Gastroesophageal sphincter (tissue), 4 donors: ENCODE data around the gene DNALI1. TPM values are rescaled to one million over a fixed set of nuclear protein-coding genes. Genes with fewer than 3 reads are reported as not detected.
A peak's percentile ranks its signal among the peaks of the same experiment; 100 is the strongest.
"Not testable (repeated sequence)": the region's sequence is repeated elsewhere in the genome, so short reads cannot be mapped to it uniquely, and the experiment has no call there.

Source experiments
- ATAC-seq: fragments of 150-250 bp; one replicate; pipeline ENCODE4 v1.9.1; 2016; ENCODE audit warnings: mild to moderate bottlenecking, moderate library complexity
- H3K27ac ChIP-seq, 4 donors: fragments of 200-600 bp; sonication (generic) in 3 of 4; 1 replicate in 3 of 4; 2 replicates in 1 of 4; pipeline ENCODE4 v1.5.1; 2016 to 2019
- H3K27me3 ChIP-seq: fragments of 200-600 bp; sonication (generic); one replicate; pipeline ENCODE4 v1.5.1; 2019
- H3K36me3 ChIP-seq, 2 donors: fragments of 200-600 bp; sonication (generic); one replicate each; pipeline ENCODE4 v1.5.1; 2019; ENCODE audit warnings: control low read depth in 1 of 2
- H3K4me1 ChIP-seq, 3 donors: fragments of 200-600 bp; sonication (generic); 1 replicate in 2 of 3; 2 replicates in 1 of 3; pipeline ENCODE4 v1.5.1; 2016 to 2019; ENCODE audit warnings: control low read depth in 2 of 3
- H3K4me3 ChIP-seq, 2 donors: fragments of 200-600 bp; sonication (generic); one replicate each; pipeline ENCODE4 v1.5.1; 2019; ENCODE audit warnings: mild to moderate bottlenecking in 1 of 2, moderate library complexity in 1 of 2
- H3K9me3 ChIP-seq, 3 donors: fragments of 200-600 bp; sonication (generic); one replicate each; pipeline ENCODE4 v1.5.1; 2017 to 2019; ENCODE audit warnings: control low read depth in 2 of 3
- EP300 ChIP-seq: sonication (generic); formaldehyde crosslinking; IDR thresholded peaks from one replicate; pipeline ENCODE4 v1.6.1; 2017; ENCODE audit warnings: antibody characterized with exemption, mild to moderate bottlenecking
- POLR2A ChIP-seq, 2 donors: fragments of 450-650 bp; IDR thresholded peaks; one replicate each; pipeline ENCODE4 v1.6.1; 2017; ENCODE audit warnings: antibody characterized with exemption in 2 of 2, mild to moderate bottlenecking in 2 of 2, moderate library complexity in 1 of 2
- POLR2AphosphoS5 ChIP-seq: sonication (generic); formaldehyde crosslinking; IDR thresholded peaks from one replicate; pipeline ENCODE4 v1.6.1; 2017; ENCODE audit warnings: antibody characterized with exemption
- WGBS, 2 donors: methylation state at CpG; one replicate each; pipeline ENCODE4 v1.1.5; 2018; ENCODE audit warnings: low coverage in 1 of 2; 5-methylcytosine and 5-hydroxymethylcytosine counted together
- total RNA-seq, 4 donors: library from RNA; depleted of rRNA; stranded (reverse); fragments of >200 nt; gene quantifications; one replicate each; pipeline ENCODE4 v1.1.0, GENCODE V29; 2016
- TF ChIP-seq, protein P1 (sequence below), 4 experiments: fragments of 200-600 bp in 2 of 4; fragments of 450-650 bp in 2 of 4; sonication (generic) in 1 of 4; IDR thresholded peaks; one replicate each; pipeline ENCODE4 v1.5.1; 2017 to 2019; ENCODE audit warnings: antibody characterized with exemption in 4 of 4, mild to moderate bottlenecking in 2 of 4, moderate library complexity in 2 of 4

The DNALI1 gene
- total RNA-seq, 4 donors from 2014 or later, result 10.2 to 15.7 (median 12.6) TPM

DNA sequence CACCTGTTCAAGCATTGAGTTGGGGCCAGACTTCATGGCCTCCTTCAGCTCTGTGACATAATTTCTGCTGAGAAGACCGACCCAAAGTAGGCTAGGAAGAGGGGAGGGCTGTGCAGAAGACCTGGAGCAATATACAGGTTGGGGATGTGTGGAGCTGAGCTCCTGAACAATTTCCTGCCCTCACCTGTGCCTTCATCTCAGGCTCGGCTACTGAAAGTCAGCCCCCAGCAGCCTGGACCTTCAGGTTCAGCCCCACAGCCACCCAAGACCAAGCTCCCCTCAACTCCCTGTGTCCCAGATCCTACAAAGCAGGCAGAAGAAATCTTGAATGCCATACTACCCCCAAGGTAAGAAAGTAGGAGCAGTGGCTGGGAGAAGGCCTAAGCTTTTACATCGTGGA lies 662 bp downstream of the DNALI1 start:
- H3K9me3 ChIP-seq, result no peaks in the 10 kb centered on the region
- H3K4me3 ChIP-seq, result peak overlapping the region in 1 of 2 donors; percentile 50
- peaks cover 0 to 29% of the 10 kb centered on the region in 2 donors for H3K36me3 ChIP-seq
- peak overlapping the region in 3 of 4 donors; percentile 58 to 77 (median 65) for H3K27ac ChIP-seq
- peaks cover 0 to 37% (median 19%) of the 10 kb centered on the region in 3 donors for H3K4me1 ChIP-seq
- no peaks in the 10 kb centered on the region for H3K27me3 ChIP-seq
- no peak for ATAC-seq
- WGBS, 2 donors, result 66 to 70% methylated on average over 2 of the region's 3 CpGs
- no peak for TF ChIP-seq EP300

DNA sequence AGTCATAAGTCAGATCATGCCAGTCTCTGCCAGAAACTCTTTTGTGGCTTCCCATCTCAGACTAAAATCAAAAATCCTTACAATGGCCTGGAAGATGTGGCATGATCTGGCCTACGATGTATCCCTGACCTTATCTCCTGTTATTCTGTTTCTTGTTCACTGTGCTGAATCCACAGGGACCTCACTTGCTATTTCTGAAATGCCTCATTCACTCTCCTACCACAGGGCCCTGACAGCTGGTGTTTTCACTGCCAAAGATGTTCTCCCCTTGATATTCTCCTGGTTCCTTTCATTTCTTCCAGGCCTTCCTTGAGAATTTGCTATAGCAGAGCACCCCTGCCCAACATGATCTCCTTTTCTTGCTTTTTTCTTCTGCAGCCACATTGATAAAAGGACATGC lies 1.7 kb downstream of the DNALI1 start:
- 82 to 86% methylated on average over 1 of the region's 1 CpG for WGBS, 2 donors
- TF ChIP-seq, protein P1, sequence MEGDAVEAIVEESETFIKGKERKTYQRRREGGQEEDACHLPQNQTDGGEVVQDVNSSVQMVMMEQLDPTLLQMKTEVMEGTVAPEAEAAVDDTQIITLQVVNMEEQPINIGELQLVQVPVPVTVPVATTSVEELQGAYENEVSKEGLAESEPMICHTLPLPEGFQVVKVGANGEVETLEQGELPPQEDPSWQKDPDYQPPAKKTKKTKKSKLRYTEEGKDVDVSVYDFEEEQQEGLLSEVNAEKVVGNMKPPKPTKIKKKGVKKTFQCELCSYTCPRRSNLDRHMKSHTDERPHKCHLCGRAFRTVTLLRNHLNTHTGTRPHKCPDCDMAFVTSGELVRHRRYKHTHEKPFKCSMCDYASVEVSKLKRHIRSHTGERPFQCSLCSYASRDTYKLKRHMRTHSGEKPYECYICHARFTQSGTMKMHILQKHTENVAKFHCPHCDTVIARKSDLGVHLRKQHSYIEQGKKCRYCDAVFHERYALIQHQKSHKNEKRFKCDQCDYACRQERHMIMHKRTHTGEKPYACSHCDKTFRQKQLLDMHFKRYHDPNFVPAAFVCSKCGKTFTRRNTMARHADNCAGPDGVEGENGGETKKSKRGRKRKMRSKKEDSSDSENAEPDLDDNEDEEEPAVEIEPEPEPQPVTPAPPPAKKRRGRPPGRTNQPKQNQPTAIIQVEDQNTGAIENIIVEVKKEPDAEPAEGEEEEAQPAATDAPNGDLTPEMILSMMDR (IDR thresholded peaks at IDR 0.05), result no peak
- TF ChIP-seq POLR2A (IDR thresholded peaks at IDR 0.05) (no peak), POLR2AphosphoS5 (no peak), EP300 (no peak)

DNA sequence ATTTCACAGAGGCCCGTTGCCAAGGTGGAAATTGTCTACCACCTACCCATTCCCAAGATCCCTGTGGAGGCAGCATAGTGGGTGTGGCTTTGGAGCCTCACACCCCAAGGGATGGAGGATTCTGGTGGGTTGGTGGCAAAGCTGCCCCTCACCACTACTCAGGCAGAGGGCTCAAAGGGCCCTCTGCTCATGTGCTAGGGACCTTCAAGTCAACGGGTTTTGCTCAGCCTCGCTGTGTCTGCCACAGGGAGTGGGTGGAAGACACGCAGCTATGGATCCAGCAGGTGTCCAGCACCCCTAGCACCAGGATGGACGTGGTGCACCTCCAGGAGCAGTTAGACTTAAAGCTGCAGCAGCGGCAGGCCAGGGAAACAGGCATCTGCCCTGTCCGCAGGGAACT lies 2.3 kb downstream of the DNALI1 start:
- no peak for TF ChIP-seq POLR2A (IDR thresholded peaks at IDR 0.05)
- no peak for TF ChIP-seq EP300
- TF ChIP-seq POLR2AphosphoS5, result no peak
- TF ChIP-seq, protein P1 (IDR thresholded peaks at IDR 0.05), result no peak
- Histone ChIP-seq H3K27me3 (no peaks in the 10 kb centered on the region), H3K36me3 (peaks cover 0 to 42% of the 10 kb centered on the region in 2 donors), H3K4me3 (no peak overlapping the region), H3K4me1 (peaks cover 0 to 24% (median 11%) of the 10 kb centered on the region in 3 donors), H3K9me3 (no peaks in the 10 kb centered on the region), H3K27ac (no peak overlapping the region)
- ATAC-seq, result no peak
- 83 to 92% methylated on average over 1 to 2 of the region's 7 CpGs for WGBS, 2 donors

More for the DNA sequence above, 1.7 kb downstream of the DNALI1 start:
- no peak overlapping the region for H3K4me3 ChIP-seq
- H3K9me3 ChIP-seq, result no peaks in the 10 kb centered on the region
- H3K4me1 ChIP-seq, result peaks cover 0 to 26% (median 11%) of the 10 kb centered on the region in 3 donors
- no peak for ATAC-seq
- no peaks in the 10 kb centered on the region for H3K27me3 ChIP-seq
- H3K36me3 ChIP-seq, result peaks cover 0 to 37% of the 10 kb centered on the region in 2 donors
- H3K27ac ChIP-seq, result no peak overlapping the region

DNA sequence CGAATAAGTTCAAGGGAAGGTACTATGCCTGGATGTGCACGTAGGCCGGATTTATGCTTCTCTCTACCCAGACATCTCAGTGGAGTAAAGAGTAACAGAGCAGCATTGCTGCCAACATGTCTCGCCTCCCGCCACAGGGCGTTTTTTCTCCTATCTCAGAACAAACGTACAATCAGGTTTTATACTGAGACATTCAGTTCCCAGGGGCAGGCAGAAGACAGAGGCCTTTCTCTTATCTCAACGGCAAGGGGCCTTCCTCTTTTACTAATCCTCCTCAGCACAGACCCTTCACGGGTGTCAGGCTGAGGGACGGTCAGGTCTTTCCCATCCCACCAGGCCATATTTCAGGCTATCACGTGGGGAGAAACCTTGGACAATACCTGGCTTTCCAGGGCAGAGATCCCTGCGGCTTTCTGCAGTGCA lies 3.2 kb downstream of the DNALI1 start:
- not testable (repeated sequence) for ATAC-seq, H3K27ac ChIP-seq, H3K9me3 ChIP-seq, H3K4me3 ChIP-seq, H3K27me3 ChIP-seq
- Histone ChIP-seq H3K36me3 (peaks cover 0 to 51% of the 10 kb centered on the region in 2 donors), H3K4me1 (peaks cover 0 to 19% (median 11%) of the 10 kb centered on the region in 3 donors)
- WGBS, 2 donors, result 72 to 82% methylated on average over 8 to 10 of the region's 12 CpGs

DNA sequence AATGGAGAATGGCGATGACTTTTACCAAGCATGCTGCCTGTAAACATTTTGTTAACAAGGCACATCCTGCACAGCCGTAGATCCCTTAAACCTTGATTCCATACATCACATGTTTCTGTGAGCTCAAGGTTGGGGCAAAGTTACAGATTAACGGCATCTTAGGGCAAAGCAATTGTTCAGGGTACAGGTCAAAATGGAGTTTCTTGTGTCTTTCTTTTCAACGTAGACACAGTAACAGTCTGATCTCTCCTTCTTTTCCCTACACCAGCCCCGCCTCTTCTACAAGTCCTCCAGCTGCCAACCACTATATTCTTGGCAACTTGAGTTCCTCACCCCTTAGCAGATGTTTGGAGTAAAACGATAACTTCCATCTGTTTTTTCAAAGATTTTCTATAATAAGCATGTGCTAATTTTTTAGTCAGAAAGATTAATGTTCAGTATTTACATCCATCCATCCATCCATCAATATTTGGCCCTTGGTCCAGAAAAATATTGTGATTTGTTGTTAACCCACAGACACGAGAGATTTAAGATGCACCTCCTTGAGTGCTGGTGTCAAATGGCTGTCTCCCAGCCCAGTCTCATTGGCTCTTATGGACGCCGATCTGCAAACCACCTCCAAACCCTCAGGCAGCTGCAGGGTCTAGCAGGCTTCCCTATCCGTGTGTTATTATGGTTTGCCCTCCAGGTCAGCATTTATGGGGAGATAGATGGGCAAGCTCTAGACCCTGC lies 3.8 kb downstream of the DNALI1 start:
- H3K27ac ChIP-seq, result no peak overlapping the region
- no peak overlapping the region for H3K4me3 ChIP-seq
- peaks cover 0 to 19% (median 11%) of the 10 kb centered on the region in 3 donors for H3K4me1 ChIP-seq
- 59 to 62% methylated on average over 8 to 9 of the region's 10 CpGs for WGBS, 2 donors
- no peaks in the 10 kb centered on the region for H3K9me3 ChIP-seq
- peaks cover 0 to 57% of the 10 kb centered on the region in 2 donors for H3K36me3 ChIP-seq
- no peak for ATAC-seq
- H3K27me3 ChIP-seq, result no peaks in the 10 kb centered on the region
- TF ChIP-seq, protein P1 (IDR thresholded peaks at IDR 0.05), result no peak
- TF ChIP-seq POLR2A (IDR thresholded peaks at IDR 0.05) (no peak), EP300 (no peak), POLR2AphosphoS5 (no peak)
